GM12864 (cell line): ENCODE measurements around the gene TRIM50.

Experiments used
- DNase-seq: peaks from one replicate; pipeline ENCODE4 v3.0.0-alpha.2; 2011; ENCODE audit warnings: low read depth
- H3K4me3 ChIP-seq: 2 replicates; pipeline ENCODE4 v1.5.1; 2011; ENCODE audit warnings: mild to moderate bottlenecking, low read depth, low read length, control low read depth
- TF ChIP-seq, protein P1 (sequence below): IDR thresholded peaks from 2 replicates; pipeline ENCODE4 v1.5.1; 2011; ENCODE audit warnings: low read depth, mild to moderate bottlenecking, moderate library complexity, low read length, control low read depth, inconsistent platforms; ENCODE audit errors: missing control alignments

The TRIM50 gene

DNA sequence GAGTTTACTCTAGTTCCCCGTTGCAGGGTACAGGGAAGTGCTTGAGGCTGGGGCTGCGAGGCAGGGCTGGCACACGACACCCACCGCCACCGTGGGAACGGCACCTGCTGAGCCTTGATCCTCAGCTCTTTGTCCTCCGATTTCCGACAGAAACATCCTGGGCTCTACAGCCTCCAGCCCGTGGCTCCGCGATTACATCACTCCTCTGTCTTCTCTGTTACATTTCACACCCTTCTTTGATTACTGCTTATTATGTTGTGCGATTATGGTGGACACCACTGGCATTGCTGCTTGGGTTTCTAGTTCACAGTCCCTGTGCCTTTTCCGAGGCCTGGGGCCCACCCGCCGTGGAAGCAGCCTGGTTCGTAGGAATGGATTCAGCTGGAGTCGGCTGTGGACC lies 26.9 kb upstream of the TRIM50 start:
- DNase-seq = no peak
- TF ChIP-seq, protein P1, sequence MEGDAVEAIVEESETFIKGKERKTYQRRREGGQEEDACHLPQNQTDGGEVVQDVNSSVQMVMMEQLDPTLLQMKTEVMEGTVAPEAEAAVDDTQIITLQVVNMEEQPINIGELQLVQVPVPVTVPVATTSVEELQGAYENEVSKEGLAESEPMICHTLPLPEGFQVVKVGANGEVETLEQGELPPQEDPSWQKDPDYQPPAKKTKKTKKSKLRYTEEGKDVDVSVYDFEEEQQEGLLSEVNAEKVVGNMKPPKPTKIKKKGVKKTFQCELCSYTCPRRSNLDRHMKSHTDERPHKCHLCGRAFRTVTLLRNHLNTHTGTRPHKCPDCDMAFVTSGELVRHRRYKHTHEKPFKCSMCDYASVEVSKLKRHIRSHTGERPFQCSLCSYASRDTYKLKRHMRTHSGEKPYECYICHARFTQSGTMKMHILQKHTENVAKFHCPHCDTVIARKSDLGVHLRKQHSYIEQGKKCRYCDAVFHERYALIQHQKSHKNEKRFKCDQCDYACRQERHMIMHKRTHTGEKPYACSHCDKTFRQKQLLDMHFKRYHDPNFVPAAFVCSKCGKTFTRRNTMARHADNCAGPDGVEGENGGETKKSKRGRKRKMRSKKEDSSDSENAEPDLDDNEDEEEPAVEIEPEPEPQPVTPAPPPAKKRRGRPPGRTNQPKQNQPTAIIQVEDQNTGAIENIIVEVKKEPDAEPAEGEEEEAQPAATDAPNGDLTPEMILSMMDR = no peak

GRCh38 chr7:73354196-73354595 lies 26.3 kb upstream of the TRIM50 start:
- H3K4me3 ChIP-seq = no peak overlapping the region
- TF ChIP-seq, protein P1 = no peak
- DNase-seq = no peak

More for the DNA sequence above, 26.9 kb upstream of the TRIM50 start:
- no peak overlapping the region for H3K4me3 ChIP-seq

DNA sequence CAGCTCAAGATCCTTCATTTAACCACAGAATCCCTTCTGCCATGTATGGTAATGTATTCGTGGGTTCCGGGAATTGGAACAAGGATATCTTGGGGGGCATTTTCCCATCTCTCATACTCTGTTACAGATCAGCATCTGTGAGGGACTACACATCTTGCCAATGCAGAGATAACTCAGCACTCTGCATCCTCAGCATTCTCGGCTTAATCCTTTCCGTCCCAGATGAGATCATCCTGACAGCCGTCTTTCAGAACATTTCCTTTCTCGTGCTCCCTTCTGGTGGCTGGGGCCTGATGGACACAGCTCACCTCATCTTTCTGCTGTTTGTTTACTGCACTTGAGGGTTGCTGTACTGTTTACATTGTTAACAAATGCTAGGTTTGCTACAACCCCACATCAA lies 25.4 kb upstream of the TRIM50 start:
- DNase-seq = no peak
- TF ChIP-seq, protein P1 = no peak

GRCh38 chr7:73352784-73353183 lies 24.9 kb upstream of the TRIM50 start:
- TF ChIP-seq, protein P1 = no peak
- no peak for DNase-seq
- no peak overlapping the region for H3K4me3 ChIP-seq

More for the DNA sequence above, 25.4 kb upstream of the TRIM50 start:
- H3K4me3 ChIP-seq = no peak overlapping the region

DNA sequence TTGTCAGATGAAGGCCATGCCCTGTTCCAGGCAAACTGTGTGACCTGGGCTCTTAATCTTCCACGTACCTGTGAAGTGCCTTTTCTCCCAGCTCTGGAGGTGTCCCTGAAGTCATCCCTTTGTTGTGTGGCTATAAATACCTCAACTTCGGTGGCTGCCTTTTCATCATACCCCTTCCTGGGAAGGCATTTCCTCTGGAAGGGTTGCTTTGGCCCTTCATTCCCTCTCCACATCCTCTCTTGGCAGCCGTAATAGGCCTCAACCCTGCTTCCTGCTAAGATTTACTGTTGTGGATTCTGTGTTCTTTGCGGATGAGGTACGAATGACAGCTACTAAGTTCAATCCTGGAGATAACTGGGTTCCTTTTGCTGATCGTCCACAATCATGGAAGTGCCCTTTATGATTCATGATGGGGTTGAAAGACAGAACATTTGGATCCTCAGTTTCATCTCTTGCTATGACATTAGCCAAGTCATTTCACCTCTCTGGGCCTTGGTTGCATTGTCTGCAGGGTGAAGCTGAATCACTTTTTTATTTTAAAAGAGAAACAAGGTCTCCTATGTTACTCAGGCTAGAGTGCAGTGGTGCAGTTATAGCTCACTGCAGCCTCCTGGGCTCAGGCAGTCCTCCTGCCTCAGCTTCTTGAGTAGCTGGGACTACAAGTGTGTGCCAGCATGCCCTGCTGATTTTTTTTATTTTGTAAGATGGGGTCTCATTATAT lies 23.7 kb upstream of the TRIM50 start:
- no peak overlapping the region for H3K4me3 ChIP-seq
- TF ChIP-seq, protein P1 = no peak
- DNase-seq = no peak

GRCh38 chr7:73350306-73351068 lies 22.6 kb upstream of the TRIM50 start:
- DNase-seq = no peak
- TF ChIP-seq, protein P1 = no peak
- no peak overlapping the region for H3K4me3 ChIP-seq
